K562 (cell line): Measurements from ENCODE around the gene PCID2. TPM values are rescaled to one million over a fixed set of nuclear protein-coding genes. Genes with fewer than 3 reads are reported as not detected.

Experiments
- ATAC-seq: fragments of 200-7000 bp; cut with Tn5 transposase; 3 replicates; pipeline ENCODE4 v1.9.1; 2020; ENCODE audit warnings: moderate library complexity
- BruUV-seq: library from RNA; stranded (reverse); fragments of 400-500 nt; replicated peaks from 2 replicates; lab custom pipeline; 2021; lab: Mats Ljungman, UMichigan
- CTCF ChIA-PET: fragments of 300-600 bp; formaldehyde crosslinking; extraction: SDS; loops from one replicate; lab custom pipeline; 2021; ENCODE audit warnings: low intra/inter-chr PET ratio; lab: Yijun Ruan, JAX
- POLR2A ChIA-PET: fragments of 300-600, 350-650 bp; sonication (Branson Sonifier 250); formaldehyde crosslinking; extraction: SDS; loops from one replicate; lab custom pipeline; 2021; ENCODE audit warnings: antibody characterized with exemption, inconsistent platforms; lab: Yijun Ruan, JAX
- DNase-seq, 4 experiments: peaks; one replicate each; pipeline versions ENCODE4 v3.0.0 to v3.0.0-alpha.2; 2011 to 2018; ENCODE audit warnings: low spot score in 3 of 4, mixed read lengths in 3 of 4; ENCODE audit errors: extremely low read depth in 1 of 4
- FAIRE-seq: peaks from 2 replicates; lab custom pipeline; 2011; peaks lifted over from hg19 to GRCh38; lab: Jason Lieb, UNC
- H2AFZ ChIP-seq: 2 replicates; pipeline ENCODE4 v1.6.0; 2011; ENCODE audit warnings: low read depth, low read length, control low read depth, inconsistent platforms
- H3K27ac ChIP-seq: fragments of 200-600 bp; 3 replicates; pipeline ENCODE4 v1.8.0; 2011; ENCODE audit warnings: low read depth, mild to moderate bottlenecking, control low read depth, inconsistent platforms, low read length, moderate library complexity, mixed read lengths; ENCODE audit errors: extremely low read depth
- H3K27me3 ChIP-seq, 2 experiments: fragments of 300-600 bp in 1 of 2; 2 replicates in 1 of 2; 3 replicates in 1 of 2; pipeline versions ENCODE4 v1.6.0 to v1.8.0; 2011; ENCODE audit warnings: inconsistent platforms in 2 of 2, low read length in 2 of 2, mild to moderate bottlenecking in 1 of 2, mixed read lengths in 1 of 2, moderate library complexity in 1 of 2; ENCODE audit not compliant: control insufficient read depth in 2 of 2, insufficient read depth in 2 of 2
- H3K36me3 ChIP-seq: fragments of 300-600 bp; 3 replicates; pipeline ENCODE4 v1.8.0; 2011; ENCODE audit warnings: mild to moderate bottlenecking, low read length, inconsistent platforms; ENCODE audit not compliant: control insufficient read depth, insufficient read depth
- H3K4me1 ChIP-seq, 2 experiments: fragments of 200-600 bp in 1 of 2; replicated peaks in 1 of 2; 2 replicates in 1 of 2; 3 replicates in 1 of 2; pipeline versions ENCODE4 v1.5.1 to v1.8.0; 2011; ENCODE audit warnings: inconsistent platforms in 2 of 2, low read length in 2 of 2, mild to moderate bottlenecking in 1 of 2, mixed read lengths in 1 of 2, moderate library complexity in 1 of 2; ENCODE audit not compliant: control insufficient read depth in 2 of 2, insufficient read depth in 2 of 2
- H3K4me2 ChIP-seq: 2 replicates; pipeline ENCODE4 v1.6.1; 2011; ENCODE audit warnings: low read length, control low read depth, inconsistent platforms, mixed read lengths; ENCODE audit not compliant: insufficient read depth
- H3K4me3 ChIP-seq: fragments of 200-600 bp; sonication (generic), shearing (Covaris generic); 2 replicates; pipeline ENCODE4 v1.5.1; 2016; ENCODE audit warnings: control low read depth, inconsistent platforms
- H3K79me2 ChIP-seq: fragments of 200-600 bp; 3 replicates; pipeline ENCODE4 v1.8.0; 2011; ENCODE audit warnings: low read length, inconsistent platforms; ENCODE audit not compliant: control insufficient read depth, insufficient read depth
- H3K9ac ChIP-seq, 2 experiments: 2 replicates each; pipeline versions ENCODE4 v1.6.0 to v1.6.1; 2011; ENCODE audit warnings: low read depth in 2 of 2, low read length in 2 of 2, control low read depth in 1 of 2, inconsistent platforms in 1 of 2, mild to moderate bottlenecking in 1 of 2, mixed read lengths in 1 of 2; ENCODE audit not compliant: insufficient read depth in 1 of 2
- H3K9me1 ChIP-seq: one replicate; pipeline ENCODE4 v1.6.0; 2011; ENCODE audit warnings: inconsistent platforms, mild to moderate bottlenecking, low read length, moderate library complexity; ENCODE audit not compliant: control insufficient read depth, insufficient read depth
- H3K9me3 ChIP-seq: replicated peaks from 2 replicates; pipeline ENCODE4 v1.5.1; 2011; ENCODE audit warnings: low read depth, low read length, inconsistent platforms; ENCODE audit not compliant: control insufficient read depth, insufficient read depth
- H4K20me1 ChIP-seq: replicated peaks from 2 replicates; pipeline ENCODE4 v1.6.1; 2011; ENCODE audit warnings: low read length, inconsistent platforms, mixed read lengths; ENCODE audit not compliant: control insufficient read depth, insufficient read depth
- CREB1 ChIP-seq, 2 experiments: sonication (generic) in 1 of 2; formaldehyde crosslinking in 1 of 2; IDR thresholded peaks; 2 replicates each; pipeline versions ENCODE4 v1.6.1 to v1.8.0; 2012 to 2022; ENCODE audit warnings: inconsistent platforms in 1 of 2, mild to moderate bottlenecking in 1 of 2, missing genetic modification reagents in 1 of 2, moderate library complexity in 1 of 2
- ZNF12 ChIP-seq: sonication (generic); formaldehyde crosslinking; IDR thresholded peaks from 2 replicates; pipeline ENCODE4 v1.4.0; 2020; ENCODE audit warnings: mild to moderate bottlenecking, missing genetic modification reagents
- WGBS: fragments of 100-300 bp; shearing (Covaris generic); methylation state at CpG from one replicate; pipeline ENCODE4 v1.1.6; 2016; ENCODE audit warnings: low coverage, mixed read lengths; ENCODE audit not compliant: insufficient coverage; ENCODE audit errors: missing lambda C conversion rate; 5-methylcytosine and 5-hydroxymethylcytosine counted together
- in situ Hi-C: fragments of 300-500 bp; cut with MboI; formaldehyde crosslinking; loops from 4 replicates; pipeline ENCODE4 v1.15.0; 2018; ENCODE audit warnings: inconsistent platforms, mixed read lengths
- intact Hi-C: fragments of 100-400 bp; cut with micrococcal nuclease; formaldehyde crosslinking; loops from 2 replicates; pipeline ENCODE4 v1.14.2; 2022
- polyA plus RNA-seq, 8 experiments: library from polyadenylated mRNA; depleted of rRNA in 4 of 8; stranded (reverse) in 5 of 8; unstranded in 3 of 8; fragments of >200 nt; fragmentation: Nextera tagmentation in 2 of 8; fragmentation: Illumina TruSeq in 1 of 8; extraction: Ambion mirVana in 2 of 8; extraction: Trizol in 1 of 8; gene quantifications; 2 replicates each; pipeline versions ENCODE4 v1.2.1 to v1.2.3, GENCODE V29; 2011 to 2014; ENCODE audit warnings: inconsistent platforms in 1 of 8, missing spikeins in 1 of 8
- total RNA-seq, 7 experiments: library from RNA; depleted of rRNA in 6 of 7; stranded (reverse); fragments of >200 nt in 6 of 7; fragmentation: Illumina TruSeq in 2 of 7; extraction: Trizol in 2 of 7; gene quantifications; 2 replicates each; pipeline versions ENCODE4 v1.2.1 to v1.2.3, GENCODE V29; 2011 to 2021; ENCODE audit warnings: low replicate concordance in 1 of 7

PCID2 gene
- total and polyA plus RNA-seq, 9 of the 15 experiments (the other 6 are each of a cell fraction or from before 2014, with no cell fraction given): 39.6 to 117 (median 59.6) TPM

GRCh38 chr13:113148407-113148806 lies 60.1 kb downstream of the PCID2 start:
- Histone ChIP-seq H3K9me1 (no peaks in the 10 kb centered on the region), H3K4me1 (peaks cover 4 to 29% of the 10 kb centered on the region in 2 experiments; a peak in 4 of 5 replicates), H3K4me3 (no peak overlapping the region), H3K9me3 (no peaks in the 10 kb centered on the region), H3K4me2 (no peak overlapping the region), H3K79me2 (no peaks in the 10 kb centered on the region), H2AFZ (no peak overlapping the region), H3K36me3 (no peaks in the 10 kb centered on the region), H4K20me1 (no peaks in the 10 kb centered on the region), H3K27me3 (peaks cover 17 to 39% of the 10 kb centered on the region in 2 experiments; a peak in 4 of 5 replicates), H3K27ac (no peak overlapping the region), H3K9ac (no peak overlapping the region)
- DNase-seq: no peak
- ChIA-PET CTCF (no interaction called here), POLR2A (no interaction called here)
- no peak for ATAC-seq
- no peak for TF ChIP-seq ZNF12
- FAIRE-seq: no peak
- in situ Hi-C loops: no loop called here
- intact Hi-C loops: no loop called here
- 29% methylated on average over 11 of the region's 13 CpGs for WGBS
- no TSS peak for BruUV-seq

GRCh38 chr13:113147206-113147605 lies 61.3 kb downstream of the PCID2 start:
- WGBS: 0% methylated on average over 6 of the region's 8 CpGs
- H3K9me1 ChIP-seq: no peaks in the 10 kb centered on the region
- no peak overlapping the region for H3K4me3 ChIP-seq
- no peak overlapping the region for H2AFZ ChIP-seq
- no peak for ATAC-seq
- H3K79me2 ChIP-seq: no peaks in the 10 kb centered on the region
- ChIA-PET POLR2A (interaction anchor here (0.7 kb wide), 1 partner anchor 16 kb away, joined by 3 read pairs; no protein-coding TSS in a partner anchor), CTCF (no interaction called here)
- H3K9me3 ChIP-seq: no peaks in the 10 kb centered on the region
- no peaks in the 10 kb centered on the region for H4K20me1 ChIP-seq
- TF ChIP-seq CREB1 (IDR thresholded peaks at IDR 0.05): no peak
- no peak for TF ChIP-seq CREB1 (CRISPR knock-in tag; IDR thresholded peaks at IDR 0.05)
- H3K36me3 ChIP-seq: no peaks in the 10 kb centered on the region
- peaks cover 0 to 21% of the 10 kb centered on the region in 2 experiments; a peak in 3 of 5 replicates for H3K4me1 ChIP-seq
- H3K27me3 ChIP-seq: peaks cover 19 to 44% of the 10 kb centered on the region in 2 experiments; a peak in 4 of 5 replicates
- DNase-seq: no peak
- in situ Hi-C loops: no loop called here
- no TSS peak for BruUV-seq
- no peak overlapping the region for H3K9ac ChIP-seq
- intact Hi-C loops: no loop called here
- H3K4me2 ChIP-seq: no peak overlapping the region
- no peak overlapping the region for H3K27ac ChIP-seq
- no peak for FAIRE-seq
